Gastrocnemius medialis (tissue), 4 donors: Measurements from ENCODE around the gene RTKN2. TPM values are rescaled to one million over a fixed set of nuclear protein-coding genes. Genes with fewer than 3 reads are reported as not detected.

Experiments
- ATAC-seq, 2 donors: fragments of 150-250 bp; one replicate each; pipeline ENCODE4 v1.9.1; 2016
- DNase-seq, 2 donors: peaks; one replicate each; pipeline ENCODE4 v3.0.0-alpha.2; 2019
- H3K27ac ChIP-seq, 4 donors: fragments of 200-600 bp; sonication (generic); 1 replicate in 1 of 4; 2 replicates in 3 of 4; pipeline ENCODE4 v1.5.1; 2016 to 2018; ENCODE audit warnings: mild to moderate bottlenecking in 2 of 4, moderate library complexity in 1 of 4
- H3K27me3 ChIP-seq, 3 donors: fragments of 200-600 bp; sonication (generic) in 2 of 3; 1 replicate in 1 of 3; 2 replicates in 2 of 3; pipeline versions ENCODE4 v1.5.1 to v1.6.0; 2016 to 2019; ENCODE audit warnings: mild to moderate bottlenecking in 1 of 3, moderate library complexity in 1 of 3
- H3K36me3 ChIP-seq, 2 donors: fragments of 200-600 bp; sonication (generic) in 1 of 2; one replicate each; pipeline ENCODE4 v1.5.1; 2017 to 2018
- H3K4me1 ChIP-seq, 2 donors: fragments of 200-600 bp; sonication (generic) in 1 of 2; one replicate each; pipeline ENCODE4 v1.5.1; 2016 to 2017; ENCODE audit warnings: mild to moderate bottlenecking in 2 of 2
- H3K4me3 ChIP-seq, 4 donors: fragments of 200-600 bp; sonication (generic) in 3 of 4; 1 replicate in 1 of 4; 2 replicates in 3 of 4; pipeline ENCODE4 v1.5.1; 2016 to 2019; ENCODE audit warnings: mild to moderate bottlenecking in 2 of 4
- H3K9me3 ChIP-seq, 3 donors: fragments of 200-600 bp; sonication (generic) in 2 of 3; 1 replicate in 1 of 3; 2 replicates in 2 of 3; pipeline ENCODE4 v1.5.1; 2016 to 2019
- POLR2A ChIP-seq, 2 donors: fragments of 450-650 bp; IDR thresholded peaks; one replicate each; pipeline ENCODE4 v1.6.1; 2017; ENCODE audit warnings: antibody characterized with exemption in 2 of 2, mild to moderate bottlenecking in 2 of 2, moderate library complexity in 2 of 2
- in situ Hi-C, 4 donors: fragments of 200-750 bp; cut with MboI; loops; one replicate each; pipeline versions ENCODE4 v1.15.0 to v1.8.0; 2017; ENCODE audit warnings: low sequenced_read_pairs in 4 of 4
- intact Hi-C: fragments of 100-400 bp; cut with DNase I; formaldehyde crosslinking; loops from one replicate; pipeline ENCODE4 v1.15.1; 2023; ENCODE audit warnings: low total_unique reads
- total RNA-seq, 4 donors: library from RNA; depleted of rRNA; stranded (reverse); fragments of >200 nt; gene quantifications; one replicate each; pipeline versions ENCODE4 v1.1.0 to v1.2.3, GENCODE V29; 2016
- TF ChIP-seq, protein P1 (sequence below), 5 experiments: fragments of 450-650 bp in 3 of 5; fragments of 200-600 bp in 2 of 5; sonication (generic) in 2 of 5; IDR thresholded peaks in 4 of 5; conservative IDR thresholded peaks in 1 of 5; 1 replicate in 4 of 5; 2 replicates in 1 of 5; pipeline ENCODE4 v1.5.1; 2016 to 2019; ENCODE audit warnings: antibody characterized with exemption in 5 of 5, mild to moderate bottlenecking in 3 of 5, moderate library complexity in 3 of 5

RTKN2 gene
- total RNA-seq, 4 donors from 2014 or later, result not detected

DNA sequence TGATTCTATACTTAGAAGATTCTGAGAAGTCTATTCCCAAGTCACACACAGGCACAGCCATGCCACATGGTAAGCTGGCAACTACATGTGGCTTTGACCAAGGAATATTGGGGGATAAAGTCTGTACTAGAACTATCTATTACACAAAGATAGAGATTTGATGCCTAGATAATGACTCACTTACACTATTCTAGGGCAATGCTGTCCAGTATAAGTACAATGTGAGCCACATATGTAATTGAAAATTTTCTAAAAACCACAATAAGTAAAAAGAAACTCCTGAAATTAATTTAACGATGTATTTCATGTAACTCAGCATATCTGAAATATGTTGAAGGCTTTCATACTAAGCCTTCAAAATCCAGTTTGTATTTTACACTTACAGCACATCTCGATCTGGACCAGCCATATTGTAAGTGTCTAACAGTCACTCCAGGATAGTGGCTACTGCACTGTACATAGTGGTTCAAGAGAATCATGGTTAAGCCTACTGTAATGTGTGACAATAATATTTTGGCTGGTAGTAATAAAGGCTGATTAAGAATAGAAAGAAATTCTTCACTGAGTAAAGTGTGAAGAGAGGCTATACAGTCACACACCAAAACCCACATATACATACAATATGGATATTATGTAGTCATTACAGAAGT lies 62.8 kb downstream of the RTKN2 start:
- no peak for DNase-seq
- Histone ChIP-seq H3K9me3 (no peaks in the 10 kb centered on the region), H3K4me1 (no peaks in the 10 kb centered on the region), H3K36me3 (no peaks in the 10 kb centered on the region), H3K27ac (no peak overlapping the region), H3K27me3 (no peaks in the 10 kb centered on the region), H3K4me3 (no peak overlapping the region)
- intact Hi-C loops (no loop called here), in situ Hi-C loops (no loop called here)
- no peak for ATAC-seq
- TF ChIP-seq, protein P1, sequence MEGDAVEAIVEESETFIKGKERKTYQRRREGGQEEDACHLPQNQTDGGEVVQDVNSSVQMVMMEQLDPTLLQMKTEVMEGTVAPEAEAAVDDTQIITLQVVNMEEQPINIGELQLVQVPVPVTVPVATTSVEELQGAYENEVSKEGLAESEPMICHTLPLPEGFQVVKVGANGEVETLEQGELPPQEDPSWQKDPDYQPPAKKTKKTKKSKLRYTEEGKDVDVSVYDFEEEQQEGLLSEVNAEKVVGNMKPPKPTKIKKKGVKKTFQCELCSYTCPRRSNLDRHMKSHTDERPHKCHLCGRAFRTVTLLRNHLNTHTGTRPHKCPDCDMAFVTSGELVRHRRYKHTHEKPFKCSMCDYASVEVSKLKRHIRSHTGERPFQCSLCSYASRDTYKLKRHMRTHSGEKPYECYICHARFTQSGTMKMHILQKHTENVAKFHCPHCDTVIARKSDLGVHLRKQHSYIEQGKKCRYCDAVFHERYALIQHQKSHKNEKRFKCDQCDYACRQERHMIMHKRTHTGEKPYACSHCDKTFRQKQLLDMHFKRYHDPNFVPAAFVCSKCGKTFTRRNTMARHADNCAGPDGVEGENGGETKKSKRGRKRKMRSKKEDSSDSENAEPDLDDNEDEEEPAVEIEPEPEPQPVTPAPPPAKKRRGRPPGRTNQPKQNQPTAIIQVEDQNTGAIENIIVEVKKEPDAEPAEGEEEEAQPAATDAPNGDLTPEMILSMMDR (IDR thresholded peaks at IDR 0.05 in 4 of 5, conservative IDR thresholded peaks at IDR 0.05 in 1 of 5), result no peak
- TF ChIP-seq POLR2A (IDR thresholded peaks at IDR 0.05), result no peak

DNA sequence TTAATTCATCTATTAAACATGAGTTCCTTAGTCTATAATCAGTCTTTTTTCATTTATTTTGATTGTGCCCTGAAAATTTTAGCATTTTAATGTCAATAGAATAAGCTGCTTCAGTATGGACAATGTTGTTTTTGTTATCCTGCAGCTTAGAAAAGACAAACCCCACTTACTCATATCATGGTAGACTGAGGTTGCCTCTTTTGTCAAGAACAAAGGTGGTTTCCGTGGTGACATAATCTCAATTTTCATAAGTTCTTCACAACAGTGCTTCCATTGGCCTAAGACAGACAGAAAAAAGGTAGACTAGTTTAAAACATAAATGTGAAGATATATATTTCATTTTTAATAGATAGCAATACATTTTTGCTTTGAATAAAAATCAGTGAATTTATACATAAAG lies 69.1 kb downstream of the RTKN2 start:
- Histone ChIP-seq H3K4me1 (no peaks in the 10 kb centered on the region), H3K36me3 (no peaks in the 10 kb centered on the region), H3K27ac (no peak overlapping the region), H3K9me3 (no peaks in the 10 kb centered on the region), H3K27me3 (no peaks in the 10 kb centered on the region), H3K4me3 (no peak overlapping the region)
- no peak for TF ChIP-seq POLR2A (IDR thresholded peaks at IDR 0.05)
- TF ChIP-seq, protein P1 (IDR thresholded peaks at IDR 0.05 in 4 of 5, conservative IDR thresholded peaks at IDR 0.05 in 1 of 5), result no peak
- no peak for ATAC-seq
- intact Hi-C loops, result no loop called here
- no peak for DNase-seq
- in situ Hi-C loops, result no loop called here

DNA sequence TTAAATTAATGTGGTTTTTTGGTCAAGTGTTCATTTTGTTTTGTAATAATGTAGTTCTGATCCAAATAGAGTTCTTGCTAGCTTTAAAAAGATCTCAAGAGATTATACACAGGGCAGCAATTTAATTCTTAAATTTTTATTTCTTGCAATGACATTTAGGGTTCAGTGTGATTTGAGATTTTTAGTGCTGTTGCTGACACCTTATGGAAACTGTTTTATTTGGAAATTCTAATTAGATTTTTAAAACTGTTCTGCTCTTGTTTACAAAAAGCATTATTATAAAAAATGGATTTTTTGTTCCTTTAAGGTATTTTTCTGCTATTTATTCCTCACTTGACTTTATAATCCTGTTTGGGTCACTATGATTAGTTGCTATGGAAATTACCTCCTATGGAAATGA lies 72.1 kb downstream of the RTKN2 start:
- Histone ChIP-seq H3K36me3 (no peaks in the 10 kb centered on the region), H3K27ac (no peak overlapping the region), H3K4me1 (no peaks in the 10 kb centered on the region), H3K4me3 (no peak overlapping the region), H3K9me3 (no peaks in the 10 kb centered on the region), H3K27me3 (no peaks in the 10 kb centered on the region)
- no peak for DNase-seq
- in situ Hi-C loops (no loop called here), intact Hi-C loops (no loop called here)
- TF ChIP-seq, protein P1 (IDR thresholded peaks at IDR 0.05 in 4 of 5, conservative IDR thresholded peaks at IDR 0.05 in 1 of 5), result no peak
- no peak for TF ChIP-seq POLR2A (IDR thresholded peaks at IDR 0.05)
- no peak for ATAC-seq

DNA sequence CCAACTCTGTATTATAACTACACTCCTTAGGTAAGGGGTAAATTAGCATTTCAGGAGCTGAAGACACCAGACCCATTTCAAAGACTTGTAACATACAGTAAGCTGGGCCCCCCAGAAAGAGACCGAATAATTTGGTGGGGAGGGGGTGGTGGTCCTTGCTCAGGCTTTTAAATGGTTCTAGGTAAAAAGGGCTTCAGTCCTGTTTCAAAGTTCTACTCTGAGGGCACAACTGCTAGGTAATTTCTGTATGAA lies 73.0 kb downstream of the RTKN2 start:
- intact Hi-C loops, result no loop called here
- DNase-seq (no peak), ATAC-seq (no peak)
- H3K27ac ChIP-seq, result no peak overlapping the region
- in situ Hi-C loops, result no loop called here
- H3K36me3 ChIP-seq, result no peaks in the 10 kb centered on the region
- TF ChIP-seq, protein P1 (IDR thresholded peaks at IDR 0.05 in 4 of 5, conservative IDR thresholded peaks at IDR 0.05 in 1 of 5), result no peak
- TF ChIP-seq POLR2A (IDR thresholded peaks at IDR 0.05), result no peak
- H3K4me1 ChIP-seq, result no peaks in the 10 kb centered on the region
- no peaks in the 10 kb centered on the region for H3K9me3 ChIP-seq
- no peaks in the 10 kb centered on the region for H3K27me3 ChIP-seq
- H3K4me3 ChIP-seq, result no peak overlapping the region
